ENCODE measurements around the gene DRC7.

Gene DRC7

GRCh38 chr16:57694725-57695679, at the start of gene DRC7:
Gene DRC7 (plus strand): TSS chr16:57694806. CDS start chr16:57697950, 3,144 bp downstream.
- DNase-seq, result peak; percentile 32 to 94 (median 62)
- intact Hi-C loops (cut with DNase I), result no loop called here

- no peak for DNase-seq
- intact Hi-C loops (cut with DNase I), result no loop called here
Observed at GRCh38 chr16:57645169-57645568, 49.4 kb upstream of the DRC7 start.

- intact Hi-C loops (cut with DNase I), result no loop called here
- DNase-seq, result no peak
Observed at GRCh38 chr16:57645691-57646387, 48.8 kb upstream of the DRC7 start.

GRCh38 chr16:57646388-57647039, 48.1 kb upstream of the DRC7 start:
- DNase-seq, result no peak
- intact Hi-C loops (cut with DNase I), result no loop called here

- intact Hi-C loops (cut with DNase I), result no loop called here
- no peak for DNase-seq
Observed at GRCh38 chr16:57647136-57647875, 47.3 kb upstream of the DRC7 start.

GRCh38 chr16:57648125-57648524, 46.5 kb upstream of the DRC7 start:
- intact Hi-C loops (cut with DNase I), result loop anchor here (2.0 kb wide), 1 partner anchor 47 kb away; no protein-coding TSS in a partner anchor
- no peak for DNase-seq

- intact Hi-C loops (cut with DNase I), result loop anchor here (1.0 to 2.0 kb wide), 2 partner anchors 48 to 58 kb away; no protein-coding TSS in a partner anchor
- peak; percentile 60 to 97 (median 80) for DNase-seq
Observed at GRCh38 chr16:57648581-57649442, 45.8 kb upstream of the DRC7 start.

GRCh38 chr16:57649443-57649751, 45.2 kb upstream of the DRC7 start:
- intact Hi-C loops (cut with DNase I), result loop anchor here (1.0 to 2.0 kb wide), 2 partner anchors 49 to 58 kb away; no protein-coding TSS in a partner anchor
- DNase-seq, result no peak

- DNase-seq, result no peak
- intact Hi-C loops (cut with DNase I), result loop anchor here (1.0 to 2.0 kb wide), 2 partner anchors 49 to 59 kb away; no protein-coding TSS in a partner anchor
Observed at GRCh38 chr16:57649846-57650245, 44.8 kb upstream of the DRC7 start.

GRCh38 chr16:57651344-57652333, 43.0 kb upstream of the DRC7 start:
- peak in 1 of 10 donors; percentile 58 for DNase-seq
- intact Hi-C loops (cut with DNase I), result no loop called here

- intact Hi-C loops (cut with DNase I), result no loop called here
- no peak for DNase-seq
Observed at GRCh38 chr16:57652695-57653471, 41.7 kb upstream of the DRC7 start.

- intact Hi-C loops (cut with DNase I), result no loop called here
- peak in 1 of 10 donors; percentile 63 for DNase-seq
Observed at GRCh38 chr16:57653936-57654335, 40.7 kb upstream of the DRC7 start.

- intact Hi-C loops (cut with DNase I), result no loop called here
- no peak for DNase-seq
Observed at GRCh38 chr16:57656342-57656955, 38.2 kb upstream of the DRC7 start.

GRCh38 chr16:57657228-57657627, 37.4 kb upstream of the DRC7 start:
- no peak for DNase-seq
- intact Hi-C loops (cut with DNase I), result no loop called here

- no peak for DNase-seq
- intact Hi-C loops (cut with DNase I), result no loop called here
Observed at GRCh38 chr16:57658130-57658877, 36.3 kb upstream of the DRC7 start.

Measured in posterior cingulate gyrus (tissue), 11 donors.